Endothelial cell of umbilical vein (primary cell): Measurements from ENCODE around the gene ZNF629. TPM values are rescaled to one million over a fixed set of nuclear protein-coding genes. Genes with fewer than 3 reads are reported as not detected.
A peak's percentile ranks its signal among the peaks of the same experiment; 100 is the strongest.

Source experiments
- BruUV-seq: library from RNA; stranded (reverse); fragments of 400-500 nt; replicated peaks from 2 replicates; lab custom pipeline; 2021; lab: Mats Ljungman, UMichigan
- CTCF ChIA-PET: fragments of 300-600, 350-600 bp; sonication (Branson Sonifier 250); formaldehyde crosslinking; loops from one replicate; lab custom pipeline; 2021; ENCODE audit warnings: antibody characterized with exemption, inconsistent platforms; lab: Charles Lee
- POLR2A ChIA-PET: fragments of 300-600, 350-600 bp; sonication (Branson Sonifier 250); formaldehyde crosslinking; loops from one replicate; lab custom pipeline; 2021; ENCODE audit warnings: antibody characterized with exemption, inconsistent platforms; lab: Charles Lee
- DNase-seq: peaks from one replicate; pipeline ENCODE4 v3.0.0-alpha.2; 2011; ENCODE audit warnings: low read depth, low spot score
- FAIRE-seq: peaks from 2 replicates; lab custom pipeline; 2011; peaks lifted over from hg19 to GRCh38; lab: Jason Lieb, UNC
- H2AFZ ChIP-seq: 2 replicates; pipeline ENCODE4 v1.6.0; 2012; ENCODE audit warnings: low read depth, low read length, control low read depth, inconsistent platforms
- H3K27ac ChIP-seq: 2 replicates; pipeline ENCODE4 v1.5.1; 2011; ENCODE audit warnings: low read depth, mild to moderate bottlenecking, control low read depth, low read length, moderate library complexity; ENCODE audit not compliant: insufficient read depth
- H3K27me3 ChIP-seq, 2 experiments: 2 replicates each; pipeline versions ENCODE4 v1.6.0 to v1.6.1; 2011; ENCODE audit warnings: low read length in 2 of 2, mixed read lengths in 1 of 2; ENCODE audit not compliant: control insufficient read depth in 2 of 2, insufficient read depth in 2 of 2
- H3K36me3 ChIP-seq, 2 experiments: 2 replicates in 1 of 2; 3 replicates in 1 of 2; pipeline ENCODE4 v1.5.1; 2011; ENCODE audit warnings: low read length in 2 of 2, mild to moderate bottlenecking in 1 of 2, moderate library complexity in 1 of 2; ENCODE audit not compliant: control insufficient read depth in 2 of 2, insufficient read depth in 2 of 2; ENCODE audit errors: extremely low read depth in 1 of 2
- H3K4me1 ChIP-seq: 3 replicates; pipeline ENCODE4 v1.5.1; 2011; ENCODE audit warnings: mild to moderate bottlenecking, low read length; ENCODE audit not compliant: control insufficient read depth, insufficient read depth; ENCODE audit errors: extremely low read depth
- H3K4me2 ChIP-seq: 2 replicates; pipeline ENCODE4 v1.6.1; 2011; ENCODE audit warnings: low read length, control low read depth, mixed read lengths; ENCODE audit not compliant: insufficient read depth
- H3K4me3 ChIP-seq, 3 experiments: fragments of 200-600 bp in 1 of 3; sonication (generic), shearing (Covaris generic) in 1 of 3; replicated peaks in 1 of 3; 2 replicates each; pipeline ENCODE4 v1.5.1; 2011 to 2016; ENCODE audit warnings: control low read depth in 3 of 3, low read length in 3 of 3, mild to moderate bottlenecking in 2 of 3, inconsistent platforms in 1 of 3, low read depth in 1 of 3, moderate library complexity in 1 of 3; ENCODE audit not compliant: insufficient read depth in 1 of 3
- H3K79me2 ChIP-seq: 2 replicates; pipeline ENCODE4 v1.6.0; 2012; ENCODE audit warnings: low read length, inconsistent platforms; ENCODE audit not compliant: control insufficient read depth, insufficient read depth
- H3K9ac ChIP-seq: replicated peaks from 2 replicates; pipeline ENCODE3; 2011; ENCODE audit warnings: low read length, control low read depth; ENCODE audit not compliant: insufficient read depth; ENCODE audit errors: extremely low read depth
- H3K9me1 ChIP-seq: replicated peaks from 3 replicates; pipeline ENCODE4 v1.6.0; 2011; ENCODE audit warnings: mild to moderate bottlenecking, low read length; ENCODE audit not compliant: control insufficient read depth, insufficient read depth; ENCODE audit errors: extremely low read depth
- H3K9me3 ChIP-seq: replicated peaks from 2 replicates; pipeline ENCODE4 v1.5.1; 2012; ENCODE audit warnings: low read length, inconsistent platforms; ENCODE audit not compliant: control insufficient read depth, insufficient read depth
- H4K20me1 ChIP-seq: replicated peaks from 2 replicates; pipeline ENCODE3; 2011; ENCODE audit warnings: mild to moderate bottlenecking, low read length; ENCODE audit not compliant: control insufficient read depth, insufficient read depth; ENCODE audit errors: extremely low read depth
- EZH2 ChIP-seq: IDR thresholded peaks from 2 replicates; pipeline ENCODE4 v1.6.1; 2012; ENCODE audit warnings: borderline replicate concordance, low read depth, mild to moderate bottlenecking, moderate library complexity, low read length, inconsistent platforms; ENCODE audit not compliant: severe bottlenecking
- FOS ChIP-seq: IDR thresholded peaks from 2 replicates; pipeline ENCODE4 v1.6.1; 2011; ENCODE audit warnings: mild to moderate bottlenecking, low read length, moderate library complexity, borderline replicate concordance; ENCODE audit not compliant: insufficient read depth
- GATA2 ChIP-seq: IDR thresholded peaks from 2 replicates; pipeline ENCODE4 v1.7.0; 2011; ENCODE audit warnings: low read depth, mild to moderate bottlenecking, moderate library complexity, mixed read lengths, low read length; ENCODE audit not compliant: insufficient read length, insufficient read depth
- JUN ChIP-seq: IDR thresholded peaks from 2 replicates; pipeline ENCODE4 v1.6.1; 2011; ENCODE audit warnings: borderline replicate concordance, low read depth; ENCODE audit not compliant: insufficient read length, insufficient read depth
- MYC ChIP-seq: IDR thresholded peaks from one replicate; pipeline ENCODE4 v1.6.1; 2011; ENCODE audit warnings: mild to moderate bottlenecking, low read depth, low read length
- POLR2A ChIP-seq: IDR thresholded peaks from 2 replicates; pipeline ENCODE4 v1.6.1; 2012; ENCODE audit warnings: low read depth, mild to moderate bottlenecking, control low read depth, low read length
- POLR2AphosphoS5 ChIP-seq: IDR thresholded peaks from 2 replicates; pipeline ENCODE4 v1.6.1; 2012; ENCODE audit warnings: low read depth, mild to moderate bottlenecking, control low read depth, low read length, moderate library complexity; ENCODE audit not compliant: insufficient read depth
- dilution Hi-C: fragments of 300-500 bp; cut with MboI; formaldehyde crosslinking; loops from one replicate; pipeline ENCODE4 v1.15.0; 2019; ENCODE audit warnings: low sequenced_read_pairs; ENCODE audit not compliant: extremely low pct_ligation_motif_present
- intact Hi-C: fragments of 100-400 bp; cut with micrococcal nuclease; formaldehyde crosslinking; loops from one replicate; pipeline ENCODE4 v1.10.0; 2022
- polyA plus RNA-seq, 4 experiments: library from polyadenylated mRNA; depleted of rRNA in 3 of 4; stranded (reverse) in 3 of 4; unstranded in 1 of 4; fragments of >200 nt; gene quantifications; 2 replicates each; pipeline versions ENCODE4 v1.2.1 to v1.2.3, GENCODE V29; 2011 to 2012; ENCODE audit warnings: missing spikeins in 1 of 4
- total RNA-seq: library from RNA; stranded (reverse); gene quantifications from 2 replicates; pipeline ENCODE4 v1.2.3, GENCODE V29; 2021
- TF ChIP-seq, protein P1 (sequence below): IDR thresholded peaks from 2 replicates; pipeline ENCODE4 v1.6.1; 2011; ENCODE audit not compliant: insufficient read depth, insufficient read length
- TF ChIP-seq, protein P2 (sequence below), 2 donors: IDR thresholded peaks; 1 replicate in 1 of 2; 2 replicates in 1 of 2; pipeline ENCODE4 v1.5.1; 2011; ENCODE audit warnings: low read length in 2 of 2, mild to moderate bottlenecking in 2 of 2, moderate library complexity in 2 of 2, control low read depth in 1 of 2, inconsistent platforms in 1 of 2, low read depth in 1 of 2; ENCODE audit not compliant: insufficient read depth in 1 of 2; ENCODE audit errors: extremely low read depth in 1 of 2

ZNF629 gene
- total and polyA plus RNA-seq, 2 donors (not counting 3 experiments of a cell fraction or from before 2014, with no cell fraction given): 5.2 to 11.2 TPM

DNA sequence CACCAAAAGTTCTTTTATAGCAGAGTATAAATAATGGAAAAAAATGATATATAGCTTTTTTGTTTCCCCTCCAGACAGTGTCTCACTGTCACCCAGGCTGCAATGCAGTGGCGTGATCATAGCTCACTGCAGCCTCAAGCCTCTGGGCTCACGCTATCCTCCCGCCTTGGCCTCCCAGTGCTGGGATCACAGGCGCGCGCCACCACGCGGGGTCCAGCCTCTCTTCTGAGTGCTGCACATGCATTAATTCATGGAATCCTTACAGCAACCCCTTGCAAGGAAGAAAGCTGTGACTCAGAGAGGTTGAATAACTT is 18.0 kb upstream of the ZNF629 start:
- TF ChIP-seq, protein P1, sequence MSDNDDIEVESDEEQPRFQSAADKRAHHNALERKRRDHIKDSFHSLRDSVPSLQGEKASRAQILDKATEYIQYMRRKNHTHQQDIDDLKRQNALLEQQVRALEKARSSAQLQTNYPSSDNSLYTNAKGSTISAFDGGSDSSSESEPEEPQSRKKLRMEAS: no peak
- TF ChIP-seq EZH2 (no peak), MYC (no peak), POLR2A (no peak), GATA2 (no peak), POLR2AphosphoS5 (no peak), FOS (no peak), JUN (no peak)
- TF ChIP-seq, protein P2, sequence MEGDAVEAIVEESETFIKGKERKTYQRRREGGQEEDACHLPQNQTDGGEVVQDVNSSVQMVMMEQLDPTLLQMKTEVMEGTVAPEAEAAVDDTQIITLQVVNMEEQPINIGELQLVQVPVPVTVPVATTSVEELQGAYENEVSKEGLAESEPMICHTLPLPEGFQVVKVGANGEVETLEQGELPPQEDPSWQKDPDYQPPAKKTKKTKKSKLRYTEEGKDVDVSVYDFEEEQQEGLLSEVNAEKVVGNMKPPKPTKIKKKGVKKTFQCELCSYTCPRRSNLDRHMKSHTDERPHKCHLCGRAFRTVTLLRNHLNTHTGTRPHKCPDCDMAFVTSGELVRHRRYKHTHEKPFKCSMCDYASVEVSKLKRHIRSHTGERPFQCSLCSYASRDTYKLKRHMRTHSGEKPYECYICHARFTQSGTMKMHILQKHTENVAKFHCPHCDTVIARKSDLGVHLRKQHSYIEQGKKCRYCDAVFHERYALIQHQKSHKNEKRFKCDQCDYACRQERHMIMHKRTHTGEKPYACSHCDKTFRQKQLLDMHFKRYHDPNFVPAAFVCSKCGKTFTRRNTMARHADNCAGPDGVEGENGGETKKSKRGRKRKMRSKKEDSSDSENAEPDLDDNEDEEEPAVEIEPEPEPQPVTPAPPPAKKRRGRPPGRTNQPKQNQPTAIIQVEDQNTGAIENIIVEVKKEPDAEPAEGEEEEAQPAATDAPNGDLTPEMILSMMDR (IDR thresholded peaks at IDR 0.05; ENCODE audit: extremely low read depth in 1 of 2, insufficient read depth in 1 of 2, low read depth in 1 of 2, low read length in 2 of 2): no peak
- H3K4me3 ChIP-seq: peak overlapping the region in 1 of 3 experiments; percentile 57
- H3K9ac ChIP-seq: peak overlapping the region; percentile 65
- intact Hi-C loops: loop anchor here (1.0 to 2.0 kb wide), 3 partner anchors 9 to 70 kb away; partner anchors contain the start of gene ZNF629
- peaks cover 8% of the 10 kb centered on the region for H3K4me1 ChIP-seq
- FAIRE-seq (no peak), DNase-seq (no peak)
- no peaks in the 10 kb centered on the region for H3K9me3 ChIP-seq
- CTCF ChIA-PET: interaction anchor here (1.2 to 2.4 kb wide), 7 partner anchors 9 to 97 kb away, joined by 3 to 20 read pairs (median 9); partner anchors contain the start of gene ZNF629
- peak overlapping the region; percentile 18 for H3K27ac ChIP-seq
- H4K20me1 ChIP-seq: no peaks in the 10 kb centered on the region
- dilution Hi-C loops: no loop called here
- H3K27me3 ChIP-seq: no peaks in the 10 kb centered on the region
- H3K9me1 ChIP-seq: no peaks in the 10 kb centered on the region
- no peaks in the 10 kb centered on the region for H3K36me3 ChIP-seq
- no peaks in the 10 kb centered on the region for H3K79me2 ChIP-seq
- POLR2A ChIA-PET: interaction anchor here (1.0 to 1.4 kb wide), 3 partner anchors 18 to 146 kb away, joined by 3 to 15 read pairs (median 3); partner anchors contain the start of gene ZNF629
- peak overlapping the region; percentile 73 for H2AFZ ChIP-seq
- H3K4me2 ChIP-seq: peak overlapping the region; percentile 8
- no TSS peak for BruUV-seq
